Upper lobe of left lung (tissue), 6 donors: Measurements from ENCODE around the gene SLC36A2. TPM values are rescaled to one million over a fixed set of nuclear protein-coding genes. Genes with fewer than 3 reads are reported as not detected.
"Not testable (repeated sequence)": the region's sequence is repeated elsewhere in the genome, so short reads cannot be mapped to it uniquely, and the experiment has no call there.

Experiments used
- ATAC-seq, 2 donors: fragments of 200-7000 bp; cut with Tn5 transposase; one replicate each; pipeline ENCODE4 v1.9.1; 2022; ENCODE audit warnings: mild to moderate bottlenecking in 2 of 2, moderate library complexity in 2 of 2; ENCODE audit not compliant: low FRiP score in 2 of 2
- DNase-seq, 2 donors: peaks; one replicate each; pipeline ENCODE4 v3.0.0-alpha.2; 2019 to 2020
- H3K27ac ChIP-seq, 4 donors: fragments of 200-600 bp; sonication (generic); one replicate each; pipeline ENCODE4 v1.5.1; 2016 to 2019
- H3K27me3 ChIP-seq, 4 donors: fragments of 200-600 bp; sonication (generic); one replicate each; pipeline ENCODE4 v1.5.1; 2017 to 2019
- H3K36me3 ChIP-seq, 4 donors: fragments of 200-600 bp; sonication (generic); one replicate each; pipeline ENCODE4 v1.5.1; 2016 to 2019
- H3K4me1 ChIP-seq, 4 donors: fragments of 200-600 bp; sonication (generic); one replicate each; pipeline ENCODE4 v1.5.1; 2018 to 2019
- H3K4me3 ChIP-seq, 4 donors: fragments of 200-600 bp; sonication (generic); one replicate each; pipeline ENCODE4 v1.5.1; 2017 to 2019; ENCODE audit warnings: mild to moderate bottlenecking in 2 of 4, moderate library complexity in 1 of 4
- H3K9me3 ChIP-seq, 4 donors: fragments of 200-600 bp; sonication (generic); one replicate each; pipeline ENCODE4 v1.5.1; 2018 to 2019
- EP300 ChIP-seq, 4 donors: sonication (generic); formaldehyde crosslinking; IDR thresholded peaks; one replicate each; pipeline ENCODE4 v1.5.1; 2017; ENCODE audit warnings: antibody characterized with exemption in 4 of 4, control low read depth in 2 of 4
- POLR2A ChIP-seq, 4 donors: fragments of 450-650 bp; IDR thresholded peaks; one replicate each; pipeline ENCODE4 v1.5.1; 2016 to 2017; ENCODE audit warnings: antibody characterized with exemption in 4 of 4, mild to moderate bottlenecking in 2 of 4
- POLR2AphosphoS5 ChIP-seq, 2 donors: sonication (generic); formaldehyde crosslinking; IDR thresholded peaks; one replicate each; pipeline ENCODE4 v1.5.1; 2017; ENCODE audit warnings: antibody characterized with exemption in 2 of 2
- WGBS, 2 donors: methylation state at CpG; one replicate each; pipeline ENCODE4 v1.1.5; 2017 to 2018; 5-methylcytosine and 5-hydroxymethylcytosine counted together
- total RNA-seq, 6 donors: library from RNA; depleted of rRNA in 4 of 6; stranded (reverse); fragments of >200 nt in 4 of 6; gene quantifications; one replicate each; pipeline versions ENCODE4 v1.1.0 to v1.2.1, GENCODE V29; 2016 to 2021
- TF ChIP-seq, protein P1 (sequence below), 6 experiments: fragments of 450-650 bp in 4 of 6; fragments of 200-600 bp in 2 of 6; sonication (generic) in 2 of 6; IDR thresholded peaks; one replicate each; pipeline ENCODE4 v1.5.1; 2016 to 2019; ENCODE audit warnings: antibody characterized with exemption in 6 of 6
- donor health status: DM: no; HTN: no; CAD: no; lungs with moderate emphysema.
- donor health status: DM: no; HTN: yes; CAD: no; lungs with severe emphysema.

The SLC36A2 gene
- total RNA-seq, 6 donors from 2014 or later = not detected

DNA sequence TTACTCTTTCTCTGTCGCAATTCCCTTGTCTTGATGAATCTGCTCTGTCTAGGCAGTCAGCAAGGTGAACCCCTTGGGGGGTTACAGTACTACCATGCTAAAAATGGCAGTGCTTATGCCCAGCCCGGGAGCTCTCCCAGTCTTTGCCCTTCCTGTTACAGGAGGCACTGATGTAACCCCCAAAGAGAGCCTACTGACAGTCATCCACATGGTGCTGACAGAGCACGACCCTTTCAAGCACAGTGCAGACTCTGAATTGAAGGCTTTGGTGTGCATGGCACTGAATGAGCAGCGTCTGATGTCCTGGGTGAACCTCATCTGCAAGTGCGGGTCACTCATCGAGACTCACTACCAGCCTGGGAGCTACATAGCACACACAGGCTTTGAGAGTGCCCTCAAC, 34.5 kb upstream of the SLC36A2 start:
- WGBS, 2 donors = 81 to 86% methylated on average over 4 to 6 of the region's 6 CpGs
- TF ChIP-seq EP300 (IDR thresholded peaks at IDR 0.05) (no peak), POLR2A (IDR thresholded peaks at IDR 0.05) (no peak), POLR2AphosphoS5 (IDR thresholded peaks at IDR 0.05) (no peak)
- TF ChIP-seq, protein P1, sequence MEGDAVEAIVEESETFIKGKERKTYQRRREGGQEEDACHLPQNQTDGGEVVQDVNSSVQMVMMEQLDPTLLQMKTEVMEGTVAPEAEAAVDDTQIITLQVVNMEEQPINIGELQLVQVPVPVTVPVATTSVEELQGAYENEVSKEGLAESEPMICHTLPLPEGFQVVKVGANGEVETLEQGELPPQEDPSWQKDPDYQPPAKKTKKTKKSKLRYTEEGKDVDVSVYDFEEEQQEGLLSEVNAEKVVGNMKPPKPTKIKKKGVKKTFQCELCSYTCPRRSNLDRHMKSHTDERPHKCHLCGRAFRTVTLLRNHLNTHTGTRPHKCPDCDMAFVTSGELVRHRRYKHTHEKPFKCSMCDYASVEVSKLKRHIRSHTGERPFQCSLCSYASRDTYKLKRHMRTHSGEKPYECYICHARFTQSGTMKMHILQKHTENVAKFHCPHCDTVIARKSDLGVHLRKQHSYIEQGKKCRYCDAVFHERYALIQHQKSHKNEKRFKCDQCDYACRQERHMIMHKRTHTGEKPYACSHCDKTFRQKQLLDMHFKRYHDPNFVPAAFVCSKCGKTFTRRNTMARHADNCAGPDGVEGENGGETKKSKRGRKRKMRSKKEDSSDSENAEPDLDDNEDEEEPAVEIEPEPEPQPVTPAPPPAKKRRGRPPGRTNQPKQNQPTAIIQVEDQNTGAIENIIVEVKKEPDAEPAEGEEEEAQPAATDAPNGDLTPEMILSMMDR (IDR thresholded peaks at IDR 0.05) = no peak
- ATAC-seq (peak in 1 of 2 donors; percentile 31), DNase-seq (no peak)
- Histone ChIP-seq H3K27ac (no peak overlapping the region), H3K36me3 (no peaks in the 10 kb centered on the region), H3K4me1 (no peaks in the 10 kb centered on the region), H3K9me3 (no peaks in the 10 kb centered on the region), H3K27me3 (no peaks in the 10 kb centered on the region), H3K4me3 (no peak overlapping the region)

DNA sequence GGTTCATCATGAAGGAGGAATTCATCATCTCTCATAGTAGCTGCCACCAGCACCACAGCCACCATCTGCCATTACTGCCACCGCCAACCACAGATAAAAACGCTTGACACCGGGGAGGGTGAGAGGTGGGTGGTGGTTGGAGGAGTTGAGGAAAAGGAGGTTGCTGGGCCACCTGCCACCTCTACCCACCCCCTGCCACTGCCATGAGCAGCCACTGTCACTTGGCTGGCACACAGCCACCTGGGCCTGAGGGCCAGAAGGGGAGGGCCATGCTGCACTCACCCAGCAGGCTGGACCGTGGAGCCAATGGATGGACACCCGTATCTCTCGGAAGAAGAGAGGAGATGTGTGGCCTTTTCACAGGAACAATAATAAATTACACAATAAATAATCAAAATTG, 31.3 kb upstream of the SLC36A2 start:
- no peaks in the 10 kb centered on the region for H3K4me1 ChIP-seq
- no peaks in the 10 kb centered on the region for H3K9me3 ChIP-seq
- ATAC-seq (no peak), DNase-seq (peak in 1 of 2 donors; percentile 17)
- no peaks in the 10 kb centered on the region for H3K36me3 ChIP-seq
- 91 to 96% methylated on average over 6 of the region's 6 CpGs for WGBS, 2 donors
- H3K27me3 ChIP-seq = no peaks in the 10 kb centered on the region
- H3K27ac ChIP-seq = no peak overlapping the region
- TF ChIP-seq POLR2A (IDR thresholded peaks at IDR 0.05) (no peak), POLR2AphosphoS5 (IDR thresholded peaks at IDR 0.05) (no peak), EP300 (IDR thresholded peaks at IDR 0.05) (no peak)
- TF ChIP-seq, protein P1 (IDR thresholded peaks at IDR 0.05) = no peak
- H3K4me3 ChIP-seq = no peak overlapping the region

DNA sequence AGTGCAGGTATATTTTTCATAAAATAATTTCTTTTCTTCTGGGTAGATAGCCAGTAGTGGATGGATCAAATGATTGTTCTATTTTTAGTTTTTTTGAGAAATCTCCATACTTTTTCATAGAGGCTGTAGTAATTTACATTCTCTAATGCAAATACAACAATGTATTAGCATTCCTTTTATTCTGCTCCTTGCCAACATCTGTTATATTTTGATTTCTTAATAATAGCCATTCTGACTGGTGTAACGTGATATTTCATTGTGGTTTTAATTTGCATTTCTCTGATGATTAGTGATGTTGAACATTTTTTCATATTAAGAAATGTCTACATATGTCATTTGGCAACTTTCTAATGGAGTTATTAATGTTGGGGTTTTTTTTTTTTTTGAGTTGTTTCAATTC, 27.2 kb upstream of the SLC36A2 start:
- Histone ChIP-seq H3K36me3 (no peaks in the 10 kb centered on the region), H3K27ac (no peak overlapping the region), H3K4me1 (no peaks in the 10 kb centered on the region), H3K9me3 (no peaks in the 10 kb centered on the region), H3K27me3 (no peaks in the 10 kb centered on the region), H3K4me3 (no peak overlapping the region)
- 0 to 79% methylated on average over 1 of the region's 1 CpG for WGBS, 2 donors
- ATAC-seq = no peak
- TF ChIP-seq EP300 (IDR thresholded peaks at IDR 0.05) (no peak), POLR2AphosphoS5 (IDR thresholded peaks at IDR 0.05) (no peak), POLR2A (IDR thresholded peaks at IDR 0.05) (no peak)
- TF ChIP-seq, protein P1 (IDR thresholded peaks at IDR 0.05) = no peak
- DNase-seq = no peak

DNA sequence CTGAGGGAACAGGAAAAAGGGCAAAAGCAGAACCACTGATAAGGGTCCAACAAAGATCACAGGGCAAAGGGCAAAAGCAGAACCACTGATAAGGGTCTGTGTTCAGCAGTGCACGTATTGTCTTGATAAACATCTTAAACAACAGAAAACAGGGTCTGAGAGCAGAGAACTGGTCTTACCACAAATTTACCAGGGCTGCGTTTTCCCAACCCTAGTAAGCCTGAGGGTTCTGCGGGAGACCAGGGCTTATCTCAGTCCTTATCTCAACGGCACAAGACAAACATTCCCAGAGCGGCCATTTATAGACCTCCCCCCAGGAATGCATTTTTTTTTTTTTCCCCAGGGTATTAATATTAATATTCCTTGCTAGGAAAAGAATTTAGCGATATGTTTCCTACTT, 19.7 kb upstream of the SLC36A2 start:
- H3K27me3 ChIP-seq, H3K36me3 ChIP-seq, H3K27ac ChIP-seq, ATAC-seq, DNase-seq, H3K4me1 ChIP-seq, H3K4me3 ChIP-seq: not testable (repeated sequence)
- WGBS, 2 donors = 57 to 65% methylated on average over 6 of the region's 6 CpGs
- H3K9me3 ChIP-seq = peaks cover 0 to 35% (median 22%) of the 10 kb centered on the region in 4 donors

DNA sequence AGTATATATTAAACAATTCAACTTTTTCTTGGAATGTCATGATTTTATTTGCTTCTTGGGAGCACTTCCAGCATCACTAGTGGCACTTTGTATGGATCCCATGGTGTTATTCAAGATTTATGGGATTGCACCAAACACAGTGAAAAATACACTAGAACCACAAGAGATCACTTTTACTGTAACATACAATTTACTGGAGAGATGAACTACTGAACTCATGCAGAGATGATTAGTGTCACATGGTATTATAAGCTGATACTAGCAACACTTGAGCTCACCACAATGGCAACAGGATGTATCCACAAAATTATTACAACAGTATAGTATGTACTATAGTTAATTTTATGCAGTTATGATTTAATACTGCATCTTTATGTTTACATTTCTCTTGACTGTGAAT, 16.3 kb upstream of the SLC36A2 start:
- DNase-seq = no peak
- Histone ChIP-seq H3K4me1 (no peaks in the 10 kb centered on the region), H3K9me3 (peaks cover 0 to 41% (median 21%) of the 10 kb centered on the region in 4 donors), H3K27ac (no peak overlapping the region), H3K27me3 (no peaks in the 10 kb centered on the region), H3K36me3 (no peaks in the 10 kb centered on the region), H3K4me3 (no peak overlapping the region)
- no peak for TF ChIP-seq EP300 (IDR thresholded peaks at IDR 0.05)
- TF ChIP-seq, protein P1 (IDR thresholded peaks at IDR 0.05) = no peak
- no peak for TF ChIP-seq POLR2A (IDR thresholded peaks at IDR 0.05)
- TF ChIP-seq POLR2AphosphoS5 (IDR thresholded peaks at IDR 0.05) = no peak
- ATAC-seq = no peak
